Measurements from ENCODE around the gene EIF5AL1.
"Not testable (repeated sequence)": the region's sequence is repeated elsewhere in the genome, so short reads cannot be mapped to it uniquely, and the experiment has no call there.

EIF5AL1 gene

GRCh38 chr10:79488336-79488735 lies 24.0 kb upstream of the EIF5AL1 start:
- DNase-seq = peak in 1 of 3 donors; percentile 22

- DNase-seq = no peak
Measured at GRCh38 chr10:79488870-79489269, 23.5 kb upstream of the EIF5AL1 start.

DNA sequence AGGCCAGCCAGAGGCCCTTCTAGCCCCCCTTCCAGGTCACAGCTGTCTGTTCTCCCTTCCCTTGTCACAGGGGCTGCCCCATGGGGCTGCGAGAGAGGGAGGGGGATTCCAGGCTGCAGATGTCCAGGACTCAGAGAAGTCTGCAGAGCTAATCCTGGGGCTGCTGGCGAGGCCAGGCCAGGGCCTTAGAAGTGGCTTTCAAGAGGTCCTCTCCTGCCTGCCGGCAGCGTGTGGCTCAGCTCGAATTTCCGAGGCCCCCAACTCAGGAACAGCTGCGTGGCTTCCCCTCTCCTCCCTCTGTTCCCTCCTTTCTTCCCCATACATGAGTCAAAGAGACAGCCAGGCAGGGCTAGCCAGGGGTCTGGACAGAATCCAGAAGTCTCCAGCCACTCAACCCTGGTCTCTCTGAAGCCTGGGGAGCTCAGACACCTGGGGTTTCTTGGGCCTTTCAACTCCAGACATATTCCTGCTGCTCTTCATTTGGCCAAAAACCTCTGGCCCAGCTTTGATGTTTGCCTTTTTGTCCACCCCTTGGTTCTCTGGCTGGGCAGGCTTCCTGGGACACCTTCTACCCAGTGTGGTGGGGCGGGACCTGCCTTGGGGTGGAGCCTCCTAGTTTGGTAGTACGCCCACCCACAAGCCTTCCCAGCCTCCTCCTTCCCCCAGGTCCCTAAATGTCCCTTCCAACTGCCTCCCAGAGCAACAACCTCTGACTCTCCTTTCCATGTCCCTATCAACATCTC lies 21.8 kb upstream of the EIF5AL1 start:
- peak in 1 of 3 donors; percentile 36 for DNase-seq

DNA sequence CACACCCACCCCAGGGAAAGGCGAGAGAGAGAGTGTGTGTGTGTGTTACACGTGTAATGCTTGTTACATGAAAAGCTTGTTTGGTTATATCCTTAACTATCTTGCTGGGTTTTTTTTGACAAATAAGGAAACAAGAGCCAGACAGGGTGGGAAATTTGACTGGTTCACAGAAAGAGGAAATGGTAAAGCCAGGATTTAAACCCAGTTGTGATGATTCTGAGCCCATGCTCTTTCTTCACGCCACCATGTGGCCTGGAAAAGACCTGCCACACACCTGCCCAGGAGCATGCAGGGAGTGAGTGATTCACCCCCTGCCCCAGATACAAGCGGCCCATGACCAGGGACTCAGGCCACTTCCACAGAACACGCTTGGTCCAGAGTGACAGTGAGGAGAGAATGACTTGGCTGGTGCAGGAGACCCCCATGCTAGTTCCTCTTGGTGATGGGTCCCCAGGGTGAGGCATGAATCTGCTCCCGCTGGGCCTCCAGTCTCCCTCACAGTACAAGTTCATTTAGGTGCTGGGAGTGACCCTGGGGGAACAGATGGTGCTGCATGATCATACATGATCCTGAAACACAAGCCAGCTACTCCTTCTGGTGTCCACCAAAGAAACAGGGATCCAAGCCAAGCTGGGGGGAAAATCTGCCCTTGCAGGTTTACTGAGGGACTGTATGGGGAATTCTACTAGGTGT lies 21.0 kb upstream of the EIF5AL1 start:
- peak; percentile 57 to 76 (median 70) for DNase-seq

GRCh38 chr10:79492256-79492655 lies 20.1 kb upstream of the EIF5AL1 start:
- DNase-seq = no peak

GRCh38 chr10:79492839-79493238 lies 19.5 kb upstream of the EIF5AL1 start:
- DNase-seq = no peak

- DNase-seq = no peak
Measured at GRCh38 chr10:79493806-79494205, 18.5 kb upstream of the EIF5AL1 start.

DNA sequence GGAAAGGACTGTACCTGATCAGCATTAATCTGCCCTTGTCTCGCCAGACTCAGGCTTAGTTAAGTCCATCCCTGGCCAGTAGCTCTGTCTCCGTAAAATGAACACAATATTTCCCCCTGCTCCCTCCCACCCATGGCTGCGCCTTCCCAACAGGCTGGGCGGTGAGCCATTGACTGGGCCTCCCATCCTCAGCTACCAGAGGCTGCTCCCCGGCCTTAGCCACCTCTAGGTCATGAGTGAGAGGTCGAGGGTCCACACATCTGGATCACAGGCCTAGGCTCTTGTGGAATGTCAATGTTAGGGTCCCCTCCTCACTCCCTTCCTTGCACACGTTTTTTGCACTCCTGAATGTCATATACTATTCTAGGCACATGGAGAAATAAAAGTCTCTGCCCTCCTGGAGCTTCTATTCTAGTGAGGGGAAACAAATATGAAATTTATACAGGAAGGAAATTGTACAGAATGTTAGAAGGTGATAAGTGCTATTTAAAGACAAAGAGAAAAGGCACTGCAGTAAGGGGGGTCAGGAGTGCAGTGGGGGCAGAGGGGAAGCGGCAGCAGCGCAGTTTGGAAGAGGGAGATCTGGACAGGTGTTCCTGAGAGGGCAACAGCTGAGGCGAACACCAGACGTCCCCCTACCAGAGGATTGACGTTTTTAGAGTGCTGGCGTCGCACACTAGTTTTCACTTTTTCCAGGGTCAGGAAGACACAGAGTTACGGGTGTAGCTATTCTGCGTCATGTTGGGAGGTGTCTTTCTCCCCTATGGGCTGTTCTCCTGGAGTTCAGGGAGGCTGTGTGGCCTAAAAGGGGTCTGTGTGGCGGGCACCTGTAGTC lies 17.2 kb upstream of the EIF5AL1 start:
- no peak for DNase-seq

- peak in 1 of 3 donors; percentile 6 for DNase-seq
Measured at GRCh38 chr10:79495791-79496190, 16.5 kb upstream of the EIF5AL1 start.

DNA sequence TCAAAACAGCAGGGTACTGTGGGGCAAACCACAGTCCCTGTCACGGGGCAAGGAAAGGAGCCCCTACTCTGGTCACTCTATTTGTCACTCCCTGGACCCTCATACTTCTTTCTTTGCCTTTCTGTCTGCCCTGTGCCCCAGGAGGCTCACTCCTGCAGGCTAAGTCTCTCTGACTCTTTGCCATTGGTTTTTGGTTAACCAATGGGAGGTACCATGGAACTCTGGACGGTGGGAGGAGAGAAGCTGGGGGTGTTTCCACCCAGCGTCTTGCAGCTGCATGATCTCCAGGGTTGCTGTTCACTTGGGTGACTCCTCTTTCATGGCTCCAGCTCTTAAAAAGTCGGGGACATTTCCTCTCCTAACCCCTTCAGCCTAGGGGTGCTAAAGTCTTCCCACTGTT lies 15.4 kb upstream of the EIF5AL1 start:
- no peak for DNase-seq

DNA sequence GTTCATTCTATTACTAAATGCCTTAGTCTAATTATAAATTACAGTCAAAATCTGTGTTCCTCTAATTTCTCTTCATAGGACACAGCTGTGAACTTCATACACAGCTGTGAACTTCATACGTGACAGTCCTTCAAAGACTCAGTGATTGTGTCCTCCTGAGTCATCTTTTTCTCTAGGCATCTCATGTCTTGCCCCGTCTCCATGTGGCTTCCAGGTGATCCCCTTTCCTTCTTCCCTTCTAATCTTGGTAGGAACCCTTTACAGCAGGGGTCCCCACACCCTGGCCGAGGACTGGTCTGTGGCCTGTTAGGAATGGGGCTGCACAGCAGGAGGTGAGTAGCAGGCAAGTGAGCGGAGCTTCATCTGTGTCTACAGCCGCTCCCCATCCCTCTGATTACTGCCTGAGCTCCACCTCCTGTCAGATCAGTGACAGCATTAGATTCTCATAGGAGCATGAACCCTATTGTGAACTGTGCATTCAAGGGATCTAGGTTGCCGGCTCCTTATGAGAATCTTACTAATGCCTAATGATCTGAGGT lies 14.0 kb upstream of the EIF5AL1 start:
- no peak for DNase-seq

GRCh38 chr10:79502561-79503309 lies 9.6 kb upstream of the EIF5AL1 start:
- no peak for DNase-seq

DNA sequence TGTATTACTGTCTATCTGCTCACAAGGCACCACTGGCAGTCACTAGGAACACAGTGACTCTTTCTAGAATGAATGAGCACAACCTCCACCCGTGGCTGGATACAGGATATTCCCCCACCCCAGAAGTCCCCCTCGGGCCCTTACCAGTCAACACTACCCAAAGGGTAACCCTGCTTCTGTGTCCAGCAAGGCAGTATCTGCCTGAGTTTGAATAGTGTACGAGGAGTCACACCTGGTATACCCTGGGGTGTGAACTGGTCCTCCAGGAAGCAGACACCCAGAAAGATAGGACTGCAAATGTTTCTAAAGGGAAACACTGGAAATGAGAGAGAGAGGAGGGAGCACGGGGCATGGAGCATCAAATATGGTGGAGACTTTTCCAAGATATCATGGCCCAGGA lies 8.5 kb upstream of the EIF5AL1 start:
- DNase-seq = not testable (repeated sequence)

- not testable (repeated sequence) for DNase-seq
Measured at GRCh38 chr10:79504483-79504882, 7.8 kb upstream of the EIF5AL1 start.

DNA sequence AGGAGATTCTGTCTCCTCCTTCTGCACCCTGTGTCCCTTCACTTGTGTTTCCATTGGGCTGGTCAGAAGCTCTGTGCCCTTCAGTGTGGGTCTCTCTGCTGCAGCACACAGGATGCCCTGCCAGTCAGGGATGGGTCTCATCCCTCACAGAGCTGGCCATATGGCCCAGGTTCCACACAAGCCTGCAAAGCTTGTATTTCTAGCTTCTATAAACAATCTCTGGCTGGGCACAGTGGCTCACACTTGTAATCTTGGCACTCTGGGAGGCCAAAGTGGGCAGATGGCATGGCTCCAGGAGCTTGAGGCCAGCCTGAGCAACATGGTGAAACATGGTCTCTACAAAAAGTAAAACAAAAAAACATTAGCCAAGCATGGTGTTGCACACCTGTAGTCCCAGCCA lies 7.0 kb upstream of the EIF5AL1 start:
- DNase-seq = peak in 1 of 3 donors; percentile 10

GRCh38 chr10:79505829-79506228 lies 6.5 kb upstream of the EIF5AL1 start:
- peak in 1 of 3 donors; percentile 9 for DNase-seq

GRCh38 chr10:79507440-79508167 lies 4.7 kb upstream of the EIF5AL1 start:
- no peak for DNase-seq

DNA sequence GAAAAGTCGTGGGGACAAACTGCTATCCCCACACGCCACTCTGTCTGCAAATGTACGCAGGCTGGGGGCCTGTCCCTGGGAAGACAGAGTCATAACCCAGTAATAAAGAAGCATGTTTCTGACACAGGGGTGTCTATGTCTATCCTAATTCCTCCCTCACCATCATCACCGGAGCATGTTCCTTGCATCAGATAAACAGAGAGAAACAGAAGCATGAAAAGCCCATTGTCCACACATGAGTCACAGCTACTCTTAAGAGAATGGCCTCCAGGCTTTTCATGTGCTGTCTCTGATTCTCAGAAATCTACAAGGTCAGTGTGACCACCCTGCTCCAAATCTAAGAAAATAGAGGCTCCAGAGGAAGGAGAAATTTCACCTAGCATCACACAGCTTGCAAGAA lies 4.1 kb upstream of the EIF5AL1 start:
- DNase-seq = not testable (repeated sequence)

- not testable (repeated sequence) for DNase-seq
Measured at GRCh38 chr10:79509306-79509933, 2.9 kb upstream of the EIF5AL1 start.

GRCh38 chr10:79509934-79510508 lies 2.3 kb upstream of the EIF5AL1 start:
- DNase-seq = peak in 2 of 3 donors; percentile 4 to 30

All from suppressor macrophage treated with lipopolysaccharide for 1 hour (primary cell).